Testis (tissue), 2 donors: ENCODE data around the gene EXOSC6.
"Not testable (repeated sequence)": the region's sequence is repeated elsewhere in the genome, so short reads cannot be mapped to it uniquely, and the experiment has no call there.

ENCODE experiments used
- POLR2A ChIP-seq: fragments of 450-650 bp; IDR thresholded peaks from one replicate; pipeline ENCODE4 v1.6.1; 2017; ENCODE audit warnings: antibody characterized with exemption, mild to moderate bottlenecking, moderate library complexity
- TF ChIP-seq, protein P1 (sequence below), 3 experiments: fragments of 450-650 bp in 2 of 3; fragments of 200-600 bp in 1 of 3; sonication (generic) in 1 of 3; IDR thresholded peaks; one replicate each; pipeline ENCODE4 v1.5.1; 2016 to 2019; ENCODE audit warnings: antibody characterized with exemption in 3 of 3, mild to moderate bottlenecking in 2 of 3, moderate library complexity in 1 of 3

DNA sequence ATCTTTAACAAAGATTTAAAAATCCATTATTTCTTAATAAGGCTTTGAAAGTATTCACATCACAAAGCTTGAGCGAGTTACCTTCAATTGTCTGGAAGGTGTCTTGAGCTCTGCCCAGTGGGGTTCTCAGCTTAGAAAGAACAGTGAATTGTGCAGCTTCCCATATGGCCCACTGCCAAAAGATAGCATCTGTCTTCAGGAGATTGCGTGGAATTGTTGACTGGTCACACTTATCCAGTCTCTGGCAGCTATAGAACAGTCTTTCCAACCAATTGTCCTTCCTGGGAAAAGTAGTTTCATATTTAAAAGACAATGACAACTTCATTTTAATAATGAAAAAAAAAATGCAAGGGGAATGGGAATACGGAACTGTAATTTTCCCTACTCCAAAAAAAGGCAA, 19.9 kb downstream of the EXOSC6 start:
- TF ChIP-seq POLR2A, result not testable (repeated sequence)
- TF ChIP-seq, protein P1, sequence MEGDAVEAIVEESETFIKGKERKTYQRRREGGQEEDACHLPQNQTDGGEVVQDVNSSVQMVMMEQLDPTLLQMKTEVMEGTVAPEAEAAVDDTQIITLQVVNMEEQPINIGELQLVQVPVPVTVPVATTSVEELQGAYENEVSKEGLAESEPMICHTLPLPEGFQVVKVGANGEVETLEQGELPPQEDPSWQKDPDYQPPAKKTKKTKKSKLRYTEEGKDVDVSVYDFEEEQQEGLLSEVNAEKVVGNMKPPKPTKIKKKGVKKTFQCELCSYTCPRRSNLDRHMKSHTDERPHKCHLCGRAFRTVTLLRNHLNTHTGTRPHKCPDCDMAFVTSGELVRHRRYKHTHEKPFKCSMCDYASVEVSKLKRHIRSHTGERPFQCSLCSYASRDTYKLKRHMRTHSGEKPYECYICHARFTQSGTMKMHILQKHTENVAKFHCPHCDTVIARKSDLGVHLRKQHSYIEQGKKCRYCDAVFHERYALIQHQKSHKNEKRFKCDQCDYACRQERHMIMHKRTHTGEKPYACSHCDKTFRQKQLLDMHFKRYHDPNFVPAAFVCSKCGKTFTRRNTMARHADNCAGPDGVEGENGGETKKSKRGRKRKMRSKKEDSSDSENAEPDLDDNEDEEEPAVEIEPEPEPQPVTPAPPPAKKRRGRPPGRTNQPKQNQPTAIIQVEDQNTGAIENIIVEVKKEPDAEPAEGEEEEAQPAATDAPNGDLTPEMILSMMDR (IDR thresholded peaks at IDR 0.05), result not testable (repeated sequence)
